Thyroid gland (tissue), 4 donors: Measurements from ENCODE around the gene KAZN. TPM values are rescaled to one million over a fixed set of nuclear protein-coding genes. Genes with fewer than 3 reads are reported as not detected.

Source experiments
- DNase-seq, 2 donors: peaks; one replicate each; pipeline ENCODE4 v3.0.0-alpha.2; 2019
- H3K27ac ChIP-seq, 3 donors: fragments of 200-600 bp; sonication (generic); 1 replicate in 2 of 3; 2 replicates in 1 of 3; pipeline ENCODE4 v1.5.1; 2016 to 2019; ENCODE audit warnings: mild to moderate bottlenecking in 1 of 3, moderate library complexity in 1 of 3
- H3K27me3 ChIP-seq: fragments of 200-600 bp; sonication (generic); one replicate; pipeline ENCODE4 v1.5.1; 2019
- H3K36me3 ChIP-seq, 2 donors: fragments of 200-600 bp; sonication (generic); one replicate each; pipeline ENCODE4 v1.5.1; 2016 to 2019
- H3K4me1 ChIP-seq, 2 donors: fragments of 200-600 bp; sonication (generic); one replicate each; pipeline ENCODE4 v1.5.1; 2017 to 2019
- H3K4me3 ChIP-seq, 3 donors: fragments of 200-600 bp; sonication (generic); replicated peaks in 1 of 3; 1 replicate in 2 of 3; 2 replicates in 1 of 3; pipeline ENCODE4 v1.5.1; 2016; ENCODE audit warnings: mild to moderate bottlenecking in 1 of 3
- H3K9me3 ChIP-seq: fragments of 200-600 bp; sonication (generic); one replicate; pipeline ENCODE4 v1.5.1; 2017
- CTCF ChIP-seq, 6 experiments: fragments of 200-600 bp in 3 of 6; fragments of 450-650 bp in 3 of 6; sonication (generic) in 3 of 6; IDR thresholded peaks; one replicate each; pipeline ENCODE4 v1.5.1; 2016 to 2019; ENCODE audit warnings: antibody characterized with exemption in 6 of 6, mild to moderate bottlenecking in 2 of 6, inconsistent platforms in 1 of 6, moderate library complexity in 1 of 6
- POLR2A ChIP-seq, 2 donors: fragments of 450-650 bp; IDR thresholded peaks; one replicate each; pipeline ENCODE4 v1.6.1; 2017; ENCODE audit warnings: antibody characterized with exemption in 2 of 2, mild to moderate bottlenecking in 2 of 2, moderate library complexity in 1 of 2
- WGBS, 2 donors: methylation state at CpG; one replicate each; pipeline ENCODE4 v1.1.5; 2017; 5-methylcytosine and 5-hydroxymethylcytosine counted together
- intact Hi-C: fragments of 100-400 bp; cut with DNase I; formaldehyde crosslinking; loops from one replicate; pipeline ENCODE4 v1.15.1; 2023
- total RNA-seq, 4 donors: library from RNA; depleted of rRNA; stranded (reverse); fragments of >200 nt; gene quantifications; one replicate each; pipeline ENCODE4 v1.2.3, GENCODE V29; 2016

Gene KAZN
- total RNA-seq, 4 donors from 2014 or later = 14.8 to 28.6 (median 18.2) TPM

- no peak overlapping the region for H3K4me3 ChIP-seq
- no peak for DNase-seq
- no peak overlapping the region for H3K27ac ChIP-seq
- H3K27me3 ChIP-seq = no peaks in the 10 kb centered on the region
- TF ChIP-seq CTCF (IDR thresholded peaks at IDR 0.05) = no peak
- TF ChIP-seq POLR2A (IDR thresholded peaks at IDR 0.05) = no peak
- no peaks in the 10 kb centered on the region for H3K9me3 ChIP-seq
- WGBS, 2 donors = 94 to 95% methylated on average over 5 of the region's 5 CpGs
- H3K36me3 ChIP-seq = no peaks in the 10 kb centered on the region
- intact Hi-C loops = no loop called here
- H3K4me1 ChIP-seq = no peaks in the 10 kb centered on the region
Measured at GRCh38 chr1:14567903-14568302, 30.6 kb upstream of the KAZN start.

- Histone ChIP-seq H3K4me1 (no peaks in the 10 kb centered on the region), H3K36me3 (no peaks in the 10 kb centered on the region), H3K27me3 (no peaks in the 10 kb centered on the region), H3K27ac (no peak overlapping the region), H3K9me3 (no peaks in the 10 kb centered on the region), H3K4me3 (no peak overlapping the region)
- intact Hi-C loops = no loop called here
- DNase-seq = no peak
- WGBS, 2 donors = 92 to 97% methylated on average over 8 of the region's 8 CpGs
- TF ChIP-seq CTCF (IDR thresholded peaks at IDR 0.05) = no peak
- no peak for TF ChIP-seq POLR2A (IDR thresholded peaks at IDR 0.05)
Measured at GRCh38 chr1:14568716-14569355, 29.6 kb upstream of the KAZN start.

- H3K9me3 ChIP-seq = no peaks in the 10 kb centered on the region
- no peaks in the 10 kb centered on the region for H3K4me1 ChIP-seq
- H3K27me3 ChIP-seq = no peaks in the 10 kb centered on the region
- H3K27ac ChIP-seq = no peak overlapping the region
- intact Hi-C loops = no loop called here
- no peak for TF ChIP-seq CTCF (IDR thresholded peaks at IDR 0.05)
- TF ChIP-seq POLR2A (IDR thresholded peaks at IDR 0.05) = no peak
- H3K36me3 ChIP-seq = no peaks in the 10 kb centered on the region
- WGBS, 2 donors = 85 to 89% methylated on average over 9 of the region's 9 CpGs
- no peak overlapping the region for H3K4me3 ChIP-seq
- DNase-seq = no peak
Measured at GRCh38 chr1:14570514-14570913, 28.0 kb upstream of the KAZN start.

- intact Hi-C loops = no loop called here
- no peaks in the 10 kb centered on the region for H3K4me1 ChIP-seq
- no peak overlapping the region for H3K27ac ChIP-seq
- H3K9me3 ChIP-seq = no peaks in the 10 kb centered on the region
- H3K4me3 ChIP-seq = no peak overlapping the region
- DNase-seq = peak; percentile 21 to 43
- TF ChIP-seq POLR2A (IDR thresholded peaks at IDR 0.05) (no peak), CTCF (IDR thresholded peaks at IDR 0.05) (peak in 5 of 6 experiments; percentile 15 to 60 (median 52))
- H3K36me3 ChIP-seq = no peaks in the 10 kb centered on the region
- H3K27me3 ChIP-seq = no peaks in the 10 kb centered on the region
- 85 to 88% methylated on average over 17 of the region's 17 CpGs for WGBS, 2 donors
Measured at GRCh38 chr1:14571810-14572767, 26.4 kb upstream of the KAZN start.

GRCh38 chr1:14572861-14573260, 25.6 kb upstream of the KAZN start:
- no peak for TF ChIP-seq POLR2A (IDR thresholded peaks at IDR 0.05)
- no peak for TF ChIP-seq CTCF (IDR thresholded peaks at IDR 0.05)
- H3K4me1 ChIP-seq = no peaks in the 10 kb centered on the region
- intact Hi-C loops = no loop called here
- DNase-seq = no peak
- no peak overlapping the region for H3K27ac ChIP-seq
- H3K4me3 ChIP-seq = no peak overlapping the region
- WGBS, 2 donors = 71 to 83% methylated on average over 4 of the region's 4 CpGs
- H3K36me3 ChIP-seq = no peaks in the 10 kb centered on the region
- H3K9me3 ChIP-seq = no peaks in the 10 kb centered on the region
- no peaks in the 10 kb centered on the region for H3K27me3 ChIP-seq
